Measurements from ENCODE around the gene CBL.

The CBL gene

DNA sequence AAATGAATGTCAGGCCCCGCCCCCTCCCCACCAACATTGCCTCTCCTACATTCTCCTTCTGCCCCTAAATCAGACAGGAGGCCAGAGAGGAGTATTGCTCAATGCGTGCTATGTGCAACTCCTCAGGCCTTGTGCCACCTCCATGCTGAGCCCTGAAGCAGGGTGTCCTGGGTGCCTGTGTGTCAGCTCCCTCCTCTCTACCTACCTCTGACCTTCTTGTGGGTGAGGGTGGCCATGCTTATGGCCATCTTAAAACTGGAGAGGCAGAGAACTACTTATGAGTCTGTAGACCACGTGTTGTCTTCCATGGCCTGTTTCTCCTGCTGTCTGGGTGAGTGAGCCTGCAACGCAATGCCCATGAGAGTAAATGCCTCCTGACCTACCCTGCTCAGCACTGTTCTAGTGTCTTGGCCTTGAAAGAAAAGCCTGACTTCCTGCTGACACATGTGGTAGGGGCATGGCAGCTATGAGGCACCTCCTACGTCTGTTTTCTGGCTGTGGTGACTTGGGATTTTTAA lies 100.3 kb downstream of the CBL start:
- Histone ChIP-seq H3K27me3 (ENCODE audit: insufficient read depth, low read length) (no peaks in the 10 kb centered on the region), H3K4me1 (ENCODE audit: insufficient read depth, low read length) (peaks cover 5% of the 10 kb centered on the region; the same call in 1 of the 2 replicates), H3K27ac (ENCODE audit: low read length) (no peak overlapping the region), H3K36me3 (ENCODE audit: insufficient read depth, low read depth, low read length) (peaks cover 65% of the 10 kb centered on the region), H3K9me3 (ENCODE audit: insufficient read depth, low read depth, low read length) (no peaks in the 10 kb centered on the region), H3K9ac (ENCODE audit: low read depth, low read length) (no peak overlapping the region), H3K4me3 (ENCODE audit: low read length) (no peak overlapping the region)

DNA sequence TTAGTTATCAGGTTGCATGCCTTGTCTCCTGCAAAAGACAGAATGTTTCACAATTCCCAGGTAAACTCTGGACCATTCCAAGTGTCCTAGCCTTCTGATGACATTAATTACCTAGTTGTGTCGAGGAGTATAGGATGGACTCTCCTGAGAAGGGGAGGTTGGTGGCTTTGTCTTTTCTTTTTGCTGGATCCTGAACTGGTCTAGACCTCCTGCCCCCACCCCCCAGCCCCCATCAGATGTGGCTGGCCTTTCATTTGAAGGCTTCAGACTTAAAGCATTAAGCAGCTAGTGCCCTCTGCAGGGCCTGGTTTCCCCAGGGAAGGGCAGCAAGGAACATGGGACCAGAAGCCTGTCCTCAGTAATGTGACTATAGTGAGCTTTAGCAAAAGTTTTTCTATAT lies 101.1 kb downstream of the CBL start:
- Histone ChIP-seq H3K27ac (ENCODE audit: low read length) (no peak overlapping the region), H3K36me3 (ENCODE audit: insufficient read depth, low read depth, low read length) (peaks cover 57% of the 10 kb centered on the region)

DNA sequence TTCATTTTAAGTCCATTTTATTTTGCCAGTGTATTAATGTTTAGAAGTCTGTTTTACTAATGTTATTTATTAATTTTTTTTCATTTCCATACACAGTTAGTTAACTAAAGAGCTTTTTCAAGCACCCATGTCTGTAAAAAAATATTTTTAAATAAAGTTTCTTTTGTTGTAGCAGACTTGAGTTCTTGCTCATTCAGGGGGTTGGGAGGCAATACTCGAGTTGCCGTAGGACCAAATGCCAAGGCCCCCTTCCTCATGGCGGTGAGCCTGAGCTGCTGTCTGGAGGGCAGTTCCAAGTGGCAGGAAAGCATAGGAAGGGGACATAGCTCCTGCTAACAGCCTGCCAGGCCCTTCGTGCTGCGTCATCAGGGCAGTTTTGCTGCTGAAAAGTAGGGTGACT lies 101.8 kb downstream of the CBL start:
- H3K9me3 ChIP-seq (ENCODE audit: insufficient read depth, low read depth, low read length) = no peaks in the 10 kb centered on the region
- H3K4me1 ChIP-seq (ENCODE audit: insufficient read depth, low read length) = peaks cover 5% of the 10 kb centered on the region; the same call in 1 of the 2 replicates
- H3K36me3 ChIP-seq (ENCODE audit: insufficient read depth, low read depth, low read length) = peaks cover 49% of the 10 kb centered on the region
- no peaks in the 10 kb centered on the region for H3K27me3 ChIP-seq (ENCODE audit: insufficient read depth, low read length)
- no peak overlapping the region for H3K27ac ChIP-seq (ENCODE audit: low read length)
- no peak overlapping the region for H3K4me3 ChIP-seq (ENCODE audit: low read length)
- H3K9ac ChIP-seq (ENCODE audit: low read depth, low read length) = no peak overlapping the region

More for the DNA sequence above, 101.1 kb downstream of the CBL start:
- Histone ChIP-seq H3K4me3 (ENCODE audit: low read length) (no peak overlapping the region), H3K9me3 (ENCODE audit: insufficient read depth, low read depth, low read length) (no peaks in the 10 kb centered on the region), H3K9ac (ENCODE audit: low read depth, low read length) (no peak overlapping the region), H3K27me3 (ENCODE audit: insufficient read depth, low read length) (no peaks in the 10 kb centered on the region), H3K4me1 (ENCODE audit: insufficient read depth, low read length) (peaks cover 5% of the 10 kb centered on the region; the same call in 1 of the 2 replicates)

DNA sequence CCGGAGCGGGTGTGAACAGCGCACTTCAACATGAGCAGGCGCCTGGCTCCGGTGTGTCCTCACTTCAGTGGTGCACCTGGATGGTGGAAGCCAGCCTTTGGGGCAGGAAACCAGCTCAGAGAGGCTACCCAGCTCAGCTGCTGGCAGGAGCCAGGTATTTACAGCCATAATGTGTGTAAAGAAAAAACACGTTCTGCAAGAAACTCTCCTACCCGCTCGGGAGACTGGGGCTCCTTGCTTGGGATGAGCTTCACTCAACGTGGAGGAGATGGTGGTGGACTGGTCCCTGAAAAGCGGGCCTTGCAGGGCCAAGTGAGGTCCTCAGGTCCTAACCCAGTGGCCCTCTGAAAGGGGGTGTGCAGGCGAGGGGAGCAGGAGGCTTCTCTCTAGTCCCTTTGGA lies 103.3 kb downstream of the CBL start:
- Histone ChIP-seq H3K4me1 (ENCODE audit: insufficient read depth, low read length) (peaks cover 5% of the 10 kb centered on the region; the same call in 1 of the 2 replicates), H3K27ac (ENCODE audit: low read length) (no peak overlapping the region), H3K9ac (ENCODE audit: low read depth, low read length) (no peak overlapping the region), H3K27me3 (ENCODE audit: insufficient read depth, low read length) (peaks cover 4% of the 10 kb centered on the region; the same call in 1 of the 2 replicates), H3K9me3 (ENCODE audit: insufficient read depth, low read depth, low read length) (no peaks in the 10 kb centered on the region), H3K36me3 (ENCODE audit: insufficient read depth, low read depth, low read length) (peaks cover 35% of the 10 kb centered on the region), H3K4me3 (ENCODE audit: low read length) (no peak overlapping the region)

DNA sequence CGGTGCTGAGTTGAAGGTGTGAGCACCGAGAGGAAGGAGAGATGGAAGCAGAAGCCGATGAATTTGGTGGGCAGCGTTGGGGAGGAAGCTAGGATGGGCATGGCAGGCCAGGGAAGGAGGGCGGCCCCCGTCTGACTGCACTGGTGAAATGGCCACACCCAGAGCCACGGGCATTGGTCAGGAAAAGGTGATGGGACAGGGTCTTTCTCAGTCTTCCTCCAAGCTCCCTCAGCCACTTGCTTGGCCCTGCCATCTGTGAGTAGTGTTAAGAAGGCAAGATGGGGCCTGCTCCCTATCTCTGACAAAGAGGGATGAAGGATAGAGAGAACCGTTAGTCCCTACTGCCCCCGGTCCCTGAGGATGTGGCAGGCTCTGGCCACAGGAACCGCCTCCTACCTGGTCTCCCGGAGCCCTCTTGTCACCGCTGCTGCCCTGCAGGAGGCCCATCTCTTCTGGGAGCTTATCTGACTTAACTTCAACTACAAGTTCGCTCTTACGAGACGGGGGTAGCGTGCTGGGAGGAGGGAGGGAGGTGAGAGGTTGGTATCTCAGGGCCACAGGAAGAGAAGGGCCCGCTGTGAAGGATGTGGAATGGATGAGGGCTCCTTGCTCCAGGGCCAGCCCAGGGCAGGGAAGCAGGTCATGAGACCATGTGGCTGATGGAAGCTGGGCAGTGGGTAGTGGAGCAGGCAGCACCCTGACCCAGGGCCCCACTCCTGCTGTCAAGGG lies 104.0 kb downstream of the CBL start:
- peaks cover 11% of the 10 kb centered on the region for H3K27me3 ChIP-seq (ENCODE audit: insufficient read depth, low read length)
- H3K4me3 ChIP-seq (ENCODE audit: low read length) = no peak overlapping the region
- peaks cover 28% of the 10 kb centered on the region for H3K36me3 ChIP-seq (ENCODE audit: insufficient read depth, low read depth, low read length)
- H3K27ac ChIP-seq (ENCODE audit: low read length) = no peak overlapping the region
- no peaks in the 10 kb centered on the region for H3K9me3 ChIP-seq (ENCODE audit: insufficient read depth, low read depth, low read length)
- H3K4me1 ChIP-seq (ENCODE audit: insufficient read depth, low read length) = peaks cover 5% of the 10 kb centered on the region; the same call in 1 of the 2 replicates
- no peak overlapping the region for H3K9ac ChIP-seq (ENCODE audit: low read depth, low read length)

DNA sequence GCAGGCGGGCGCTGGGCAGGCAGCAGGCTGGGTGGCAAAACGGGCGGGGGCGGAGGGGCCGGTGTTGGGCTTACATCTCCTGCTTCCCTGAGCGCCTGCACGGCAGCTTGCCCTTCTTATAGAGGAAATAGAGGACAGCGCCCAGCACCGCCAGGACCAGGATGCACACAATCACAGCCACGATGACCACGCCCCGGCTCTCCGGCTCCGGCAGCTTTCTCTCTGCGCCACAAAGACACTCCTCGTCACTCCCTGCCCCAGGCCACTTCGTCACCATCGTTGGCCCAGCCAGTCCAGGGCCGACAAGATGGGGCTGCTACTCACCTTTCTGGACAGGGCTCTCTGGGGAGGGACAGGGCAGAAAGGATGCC lies 104.5 kb downstream of the CBL start:
- Histone ChIP-seq H3K36me3 (ENCODE audit: insufficient read depth, low read depth, low read length) (peaks cover 22% of the 10 kb centered on the region), H3K9me3 (ENCODE audit: insufficient read depth, low read depth, low read length) (no peaks in the 10 kb centered on the region), H3K4me1 (ENCODE audit: insufficient read depth, low read length) (peaks cover 5% of the 10 kb centered on the region; the same call in 1 of the 2 replicates), H3K4me3 (ENCODE audit: low read length) (no peak overlapping the region), H3K27ac (ENCODE audit: low read length) (no peak overlapping the region), H3K27me3 (ENCODE audit: insufficient read depth, low read length) (peaks cover 17% of the 10 kb centered on the region), H3K9ac (ENCODE audit: low read depth, low read length) (no peak overlapping the region)

DNA sequence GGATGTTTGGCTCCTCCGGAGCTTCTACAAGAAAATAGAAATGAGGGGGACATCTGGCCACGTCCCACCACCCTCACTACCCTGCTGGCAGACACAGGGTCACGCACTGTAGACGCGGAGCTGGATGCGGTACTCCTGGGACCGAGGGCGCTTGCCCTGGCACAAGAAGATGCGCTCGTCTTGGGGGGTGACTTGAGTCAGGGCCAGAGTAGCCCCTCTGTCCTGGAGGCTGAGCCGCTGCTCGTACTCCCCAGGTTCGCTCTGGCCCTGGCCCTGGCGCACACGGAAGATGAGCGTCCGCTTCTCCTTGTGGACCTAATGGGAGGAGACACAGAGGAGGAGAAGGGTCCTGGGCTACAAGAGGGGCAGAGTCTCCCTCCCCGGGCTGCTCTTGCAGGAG lies 108.6 kb downstream of the CBL start:
- Histone ChIP-seq H3K27ac (ENCODE audit: low read length) (no peak overlapping the region), H3K9me3 (ENCODE audit: insufficient read depth, low read depth, low read length) (no peaks in the 10 kb centered on the region), H3K4me3 (ENCODE audit: low read length) (peak overlapping the region; percentile 69), H3K27me3 (ENCODE audit: insufficient read depth, low read length) (peaks cover 56% of the 10 kb centered on the region), H3K4me1 (ENCODE audit: insufficient read depth, low read length) (peaks cover 23% of the 10 kb centered on the region), H3K9ac (ENCODE audit: low read depth, low read length) (no peak overlapping the region), H3K36me3 (ENCODE audit: insufficient read depth, low read depth, low read length) (no peaks in the 10 kb centered on the region)

DNA sequence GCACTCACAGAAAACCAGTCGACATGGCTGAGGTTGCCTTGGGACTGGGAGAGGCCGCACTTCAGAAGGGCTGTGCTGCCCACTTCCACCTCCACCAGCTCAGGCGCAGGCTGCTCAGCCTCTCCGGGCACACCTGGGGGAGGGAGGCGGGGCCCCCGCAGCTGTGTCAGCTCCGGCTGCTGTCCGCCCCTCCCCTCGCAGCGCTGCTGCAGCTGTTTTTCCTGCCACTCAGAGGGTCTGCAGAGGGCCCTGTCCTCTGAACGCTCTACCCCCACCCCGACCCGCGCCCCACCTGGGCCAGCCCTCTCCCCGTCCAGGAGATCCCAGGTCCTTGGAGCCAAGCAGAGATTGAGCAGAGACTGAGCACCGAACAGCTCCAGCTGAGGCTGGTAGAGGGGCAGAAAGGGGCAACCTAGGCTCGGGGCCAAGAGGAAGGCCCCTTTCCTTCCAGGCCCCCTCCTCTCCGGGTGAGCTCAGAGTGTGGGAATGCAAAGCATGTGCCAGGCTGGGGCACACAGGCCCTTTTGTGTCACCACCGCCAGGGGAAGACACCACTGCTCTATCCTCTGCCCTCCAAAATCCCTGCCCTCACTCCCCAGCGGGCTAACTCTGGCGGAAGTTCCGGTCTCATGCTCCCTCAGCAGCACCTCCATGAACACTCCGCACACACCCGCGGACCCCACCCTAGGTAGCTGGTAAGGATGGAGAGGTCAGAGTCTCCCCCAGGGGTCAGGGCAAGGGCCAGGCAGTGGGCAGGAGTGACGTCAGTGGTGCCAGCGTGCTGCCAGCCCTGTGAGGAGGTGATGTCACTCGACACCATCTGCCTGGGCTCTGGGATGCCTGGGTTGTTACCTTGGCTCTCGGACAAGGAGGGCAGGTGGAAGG lies 109.2 kb downstream of the CBL start:
- H3K4me3 ChIP-seq (ENCODE audit: low read length) = peak overlapping the region; percentile 69
- H3K27ac ChIP-seq (ENCODE audit: low read length) = no peak overlapping the region
- H3K27me3 ChIP-seq (ENCODE audit: insufficient read depth, low read length) = peaks cover 61% of the 10 kb centered on the region
- H3K36me3 ChIP-seq (ENCODE audit: insufficient read depth, low read depth, low read length) = no peaks in the 10 kb centered on the region
- no peaks in the 10 kb centered on the region for H3K9me3 ChIP-seq (ENCODE audit: insufficient read depth, low read depth, low read length)
- peak overlapping the region; percentile 41; the same call in 1 of the 2 replicates for H3K9ac ChIP-seq (ENCODE audit: low read depth, low read length)
- peaks cover 27% of the 10 kb centered on the region for H3K4me1 ChIP-seq (ENCODE audit: insufficient read depth, low read length)

DNA sequence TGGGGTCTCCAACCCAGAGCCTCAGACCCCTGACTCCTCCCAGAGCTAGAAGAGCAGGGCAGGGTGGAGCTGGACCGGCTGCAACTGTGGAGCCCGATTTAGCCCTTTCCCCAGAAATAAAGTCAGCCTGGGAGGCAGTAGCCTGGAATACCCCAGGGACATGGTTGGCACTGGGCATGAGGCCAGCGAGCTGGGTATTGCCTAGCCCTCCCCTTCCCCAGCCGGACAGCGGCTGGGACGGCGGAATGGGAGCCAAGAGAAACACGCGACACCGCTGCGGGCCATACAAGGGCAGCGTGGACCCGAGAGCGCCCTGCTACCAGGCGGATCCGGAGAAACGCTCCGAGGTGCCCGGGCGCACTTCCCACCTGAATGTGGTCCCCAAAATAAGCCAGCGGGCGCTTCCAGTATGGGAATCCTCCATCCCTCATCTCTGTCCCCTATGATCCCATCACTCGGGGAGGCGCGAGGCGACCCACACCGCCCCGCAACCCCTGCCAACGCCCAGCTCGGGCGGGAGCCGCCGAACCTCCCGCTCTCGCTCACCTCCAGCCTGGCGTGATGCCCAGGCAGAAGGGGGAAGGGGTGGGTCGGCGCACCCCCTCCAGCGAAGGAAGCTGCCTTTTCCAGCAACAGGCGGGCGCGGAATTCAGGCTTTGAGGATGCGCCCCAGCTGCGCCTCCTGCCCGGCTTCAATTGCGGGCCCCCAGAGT lies 110.0 kb downstream of the CBL start:
- H3K4me3 ChIP-seq (ENCODE audit: low read length) = peak overlapping the region; percentile 69
- H3K36me3 ChIP-seq (ENCODE audit: insufficient read depth, low read depth, low read length) = no peaks in the 10 kb centered on the region
- H3K4me1 ChIP-seq (ENCODE audit: insufficient read depth, low read length) = peaks cover 29% of the 10 kb centered on the region
- no peak overlapping the region for H3K27ac ChIP-seq (ENCODE audit: low read length)
- peak overlapping the region; percentile 41; the same call in 1 of the 2 replicates for H3K9ac ChIP-seq (ENCODE audit: low read depth, low read length)
- H3K9me3 ChIP-seq (ENCODE audit: insufficient read depth, low read depth, low read length) = no peaks in the 10 kb centered on the region
- peaks cover 64% of the 10 kb centered on the region for H3K27me3 ChIP-seq (ENCODE audit: insufficient read depth, low read length)

DNA sequence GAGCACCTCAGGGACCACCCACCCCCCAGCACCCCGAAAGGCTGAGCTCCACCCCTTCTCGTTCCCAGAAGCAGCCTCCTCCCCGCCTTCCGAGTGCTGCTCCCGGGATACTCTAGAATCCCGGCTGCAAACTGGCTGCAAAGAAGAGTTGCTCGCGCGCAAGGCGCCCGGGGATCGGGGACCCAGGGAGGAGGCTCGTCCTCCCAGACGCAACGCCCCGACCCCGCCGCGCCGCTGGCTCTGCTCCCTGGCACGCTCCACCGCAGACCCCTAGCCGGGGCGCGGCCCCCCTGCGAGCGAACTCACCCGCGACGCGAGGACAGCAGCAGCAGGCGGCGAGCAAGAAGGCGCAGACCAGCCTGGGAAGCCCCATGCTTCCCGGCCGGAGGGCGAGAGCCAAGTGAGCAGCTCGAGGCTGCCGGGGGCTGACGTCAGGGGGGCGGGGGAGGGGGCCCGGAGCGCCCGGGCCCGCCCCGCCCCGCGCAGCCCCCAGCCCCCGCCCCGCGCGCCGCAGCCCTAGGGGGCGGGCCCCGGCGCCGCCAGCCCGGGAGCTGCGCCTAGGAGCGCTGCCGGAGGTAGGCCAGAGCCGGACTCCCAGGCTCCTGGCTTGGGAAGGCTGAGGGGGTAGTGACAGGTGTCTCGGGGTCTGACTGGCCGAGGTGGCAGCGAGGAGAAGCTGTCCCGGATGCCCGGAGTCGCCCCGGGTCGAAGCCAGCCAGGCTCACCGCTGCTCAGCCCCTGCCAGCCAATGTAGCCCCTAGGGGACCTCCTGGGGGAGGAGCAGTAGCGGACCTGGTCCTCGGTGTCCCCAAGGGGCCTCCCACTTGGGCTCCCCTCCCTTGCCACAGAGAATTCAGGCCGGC lies 110.8 kb downstream of the CBL start, which contains the start of gene MCAM:
TSS of gene MCAM (minus strand) at position 402 of the 863 bp plus-strand sequence. CDS start at position 373, 29 bp downstream.
- peaks cover 64% of the 10 kb centered on the region for H3K27me3 ChIP-seq (ENCODE audit: insufficient read depth, low read length)
- H3K9me3 ChIP-seq (ENCODE audit: insufficient read depth, low read depth, low read length) = no peaks in the 10 kb centered on the region
- no peaks in the 10 kb centered on the region for H3K36me3 ChIP-seq (ENCODE audit: insufficient read depth, low read depth, low read length)
- H3K4me3 ChIP-seq (ENCODE audit: low read length) = peak within 1 kb of the TSS; percentile 69
- H3K4me1 ChIP-seq (ENCODE audit: insufficient read depth, low read length) = peaks cover 29% of the 10 kb centered on the region
- peak within 1 kb of the TSS; percentile 41; the same call in 1 of the 2 replicates for H3K9ac ChIP-seq (ENCODE audit: low read depth, low read length)
- H3K27ac ChIP-seq (ENCODE audit: low read length) = no peak within 1 kb of the TSS
